Amniotic stem cell (primary cell): ENCODE data around the gene KRTAP10-8.
"Not testable (repeated sequence)": the region's sequence is repeated elsewhere in the genome, so short reads cannot be mapped to it uniquely, and the experiment has no call there.

ENCODE experiments used
- DNase-seq: peaks from one replicate; lab custom pipeline; 2025; lab: John Stamatoyannopoulos, UW

KRTAP10-8 gene

DNA sequence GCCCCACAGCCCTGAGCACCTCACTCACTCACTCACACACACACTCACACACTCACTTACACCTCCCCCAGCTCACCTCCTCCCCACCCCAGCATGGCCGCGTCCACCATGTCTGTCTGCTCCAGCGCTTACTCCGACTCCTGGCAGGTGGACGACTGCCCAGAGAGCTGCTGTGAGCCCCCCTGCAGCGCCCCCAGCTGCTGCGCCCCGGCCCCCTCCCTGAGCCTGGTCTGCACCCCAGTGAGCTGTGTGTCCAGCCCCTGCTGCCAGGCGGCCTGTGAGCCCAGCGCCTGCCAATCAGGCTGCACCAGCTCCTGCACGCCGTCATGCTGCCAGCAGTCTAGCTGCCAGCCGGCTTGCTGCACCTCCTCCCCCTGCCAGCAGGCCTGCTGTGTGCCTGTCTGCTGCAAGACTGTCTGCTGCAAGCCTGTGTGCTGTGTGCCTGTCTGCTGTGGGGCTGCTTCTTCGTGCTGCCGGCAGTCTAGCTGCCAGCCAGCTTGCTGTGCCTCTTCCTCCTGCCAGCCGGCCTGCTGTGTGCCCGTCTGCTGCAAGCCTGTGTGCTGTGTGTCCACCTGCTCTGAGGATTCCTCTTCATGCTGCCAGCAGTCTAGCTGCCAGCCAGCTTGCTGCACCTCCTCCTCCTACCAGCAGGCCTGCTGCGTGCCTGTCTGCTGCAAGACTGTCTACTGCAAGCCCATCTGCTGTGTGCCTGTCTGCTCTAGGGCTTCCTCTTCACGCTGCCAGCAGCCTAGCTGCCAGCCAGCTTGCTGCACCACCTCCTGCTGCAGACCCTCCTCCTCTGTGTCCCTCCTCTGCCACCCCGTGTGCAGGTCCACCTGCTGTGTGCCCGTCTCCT, 34.7 kb downstream of the KRTAP10-8 start, which contains the start of gene KRTAP10-11:
KRTAP10-11 (plus strand) TSS at position 49 of the 856 bp plus-strand sequence; CDS start at position 94, 45 bp downstream.
- not testable (repeated sequence) for DNase-seq

- no peak for DNase-seq
These were observed 35.3 kb downstream of the KRTAP10-8 start for GRCh38 chr21:44647222-44647552.

DNA sequence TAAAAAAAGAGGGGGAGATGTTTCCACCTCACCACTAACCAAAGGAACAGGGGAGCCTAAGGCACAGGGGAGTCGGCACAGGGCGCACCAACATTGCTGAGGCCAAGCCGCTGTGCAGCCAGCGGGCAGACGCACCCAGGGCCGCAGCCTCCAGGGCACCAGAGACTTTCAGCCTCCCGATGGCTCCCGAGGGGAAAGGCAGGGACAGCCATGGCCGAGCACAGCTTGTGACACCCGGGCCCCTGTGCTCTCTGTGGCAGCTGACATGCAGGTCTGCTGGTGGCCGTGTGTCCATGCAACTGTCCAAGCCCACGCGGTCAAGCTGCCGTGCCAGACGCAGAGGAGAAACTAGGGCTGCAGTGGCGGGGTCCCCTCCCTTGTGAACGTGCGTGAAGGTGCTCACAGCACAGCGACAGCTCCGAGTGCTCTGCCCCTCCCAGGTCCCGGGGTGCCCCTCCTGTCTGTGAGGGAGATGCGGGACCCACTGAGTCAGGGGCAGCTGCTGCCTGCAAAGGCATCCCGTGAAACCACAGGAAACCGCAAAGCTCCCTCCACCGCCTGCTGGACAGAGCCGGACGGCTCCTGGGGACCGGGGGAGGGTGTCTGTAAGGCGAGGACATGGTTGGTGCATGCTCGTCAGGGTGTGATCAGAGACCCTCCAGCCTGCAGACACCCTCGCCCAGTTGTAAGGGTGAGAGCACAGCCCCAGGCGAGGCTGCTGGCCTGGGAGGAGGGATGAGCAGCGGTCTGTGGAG, 36.9 kb downstream of the KRTAP10-8 start:
- DNase-seq = no peak

GRCh38 chr21:44649521-44650100, 37.7 kb downstream of the KRTAP10-8 start:
- DNase-seq = no peak

- DNase-seq = no peak
These were observed 38.5 kb downstream of the KRTAP10-8 start for GRCh38 chr21:44650265-44650972.

DNA sequence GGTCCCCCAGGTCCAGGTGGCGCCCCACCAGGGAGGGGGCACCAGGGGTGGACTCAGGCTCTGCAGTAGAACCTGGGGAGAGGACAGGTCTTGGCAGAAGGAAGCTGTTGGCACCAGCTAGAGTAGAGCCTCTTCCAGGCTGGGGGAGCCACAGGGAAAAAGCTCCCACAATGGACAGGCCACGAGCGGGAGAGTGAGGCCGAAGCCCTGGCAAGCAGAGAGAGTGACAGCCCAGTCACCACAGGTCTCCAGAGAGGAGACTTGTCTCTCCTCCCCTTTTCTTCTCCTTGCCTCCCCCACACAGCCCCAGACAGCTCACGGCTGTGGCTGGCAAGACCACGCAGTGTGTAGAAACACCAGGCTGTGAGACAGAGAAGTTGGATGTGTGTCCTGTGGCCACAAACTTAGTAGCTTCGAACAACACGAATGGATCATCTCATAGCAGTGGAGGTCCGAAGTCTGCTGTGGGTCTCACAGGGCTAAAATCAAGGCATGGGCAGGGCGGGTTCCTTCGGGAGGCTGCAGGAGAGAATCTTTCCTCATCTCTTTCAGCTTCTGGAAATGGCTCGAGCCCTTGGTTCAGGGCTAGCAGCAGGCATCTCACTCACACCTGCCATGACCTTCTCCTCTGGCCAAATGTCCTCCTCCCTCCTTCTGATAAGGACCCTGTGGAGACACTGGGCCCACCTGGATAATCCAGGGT, 39.2 kb downstream of the KRTAP10-8 start:
- no peak for DNase-seq

DNA sequence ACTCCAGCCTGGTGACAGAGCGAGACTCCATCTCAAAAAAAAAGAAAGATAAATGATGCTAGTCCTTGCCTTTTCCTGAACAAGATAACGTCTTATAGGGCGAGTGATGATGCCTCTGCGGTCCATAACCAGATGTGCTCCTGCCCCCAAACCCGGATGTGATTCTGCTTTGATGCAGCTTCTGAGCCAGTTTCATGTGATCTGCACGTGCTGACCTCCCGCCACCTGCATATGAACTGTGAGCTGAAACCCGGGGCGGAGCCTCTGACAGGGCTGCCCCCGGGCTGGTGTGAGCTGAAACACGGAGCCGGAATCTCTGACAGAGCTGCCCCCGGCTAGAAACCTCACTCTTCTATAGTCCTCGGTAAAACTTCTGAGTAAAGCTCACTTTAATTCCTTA, 41.2 kb downstream of the KRTAP10-8 start:
- DNase-seq = no peak

DNA sequence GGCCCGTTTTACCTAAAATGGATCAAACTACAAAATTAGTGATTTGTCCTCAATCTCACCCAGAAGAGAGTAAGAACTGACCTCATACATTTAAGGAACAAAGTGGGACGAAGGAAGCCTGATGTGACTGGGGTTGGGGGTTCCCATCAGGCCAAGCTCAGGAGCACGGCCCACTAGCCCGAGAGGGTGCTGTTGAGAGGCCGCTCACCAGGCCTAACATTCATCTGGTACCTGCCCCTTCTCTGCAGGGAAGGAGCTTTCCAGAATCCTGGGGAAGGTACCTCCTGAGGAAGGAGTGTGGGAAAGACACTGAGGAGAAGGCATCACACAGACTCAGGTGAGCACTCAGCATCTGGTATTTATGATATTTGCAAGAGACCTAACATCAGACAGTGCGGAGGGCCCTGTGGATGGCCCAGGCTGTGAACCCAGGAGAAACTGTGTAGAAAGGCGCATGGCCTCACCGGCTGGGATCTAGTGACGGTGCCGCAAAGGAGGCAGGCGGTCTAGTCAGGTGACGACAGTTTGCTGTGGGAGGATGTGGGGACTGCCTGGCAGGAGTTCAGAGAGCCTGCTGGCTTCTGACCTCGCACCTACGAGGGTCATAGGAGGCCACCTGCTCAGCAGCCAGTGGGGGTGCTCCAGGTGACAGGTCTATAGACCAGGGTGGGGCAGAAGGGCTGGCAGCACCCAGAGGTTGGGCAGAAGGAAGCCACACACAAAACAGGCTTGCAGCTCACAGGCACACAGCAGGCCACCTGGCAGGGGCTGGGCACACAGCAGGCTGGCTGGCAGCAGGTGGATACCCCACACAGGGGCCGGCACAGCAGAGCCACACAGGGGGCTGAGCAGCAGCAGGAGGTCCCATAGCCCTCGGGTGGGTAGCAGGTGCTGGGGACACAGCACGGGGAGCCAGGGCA, 42.0 kb downstream of the KRTAP10-8 start:
- no peak for DNase-seq

GRCh38 chr21:44654576-44655175, 42.8 kb downstream of the KRTAP10-8 start, which contains the start of gene KRTAP12-4:
Gene KRTAP12-4, minus strand, starts transcription at chr21:44654659. Its CDS starts 45 bp downstream, at chr21:44654614.
- DNase-seq = no peak

- no peak for DNase-seq
These were observed 45.0 kb downstream of the KRTAP10-8 start for GRCh38 chr21:44656868-44657267.

DNA sequence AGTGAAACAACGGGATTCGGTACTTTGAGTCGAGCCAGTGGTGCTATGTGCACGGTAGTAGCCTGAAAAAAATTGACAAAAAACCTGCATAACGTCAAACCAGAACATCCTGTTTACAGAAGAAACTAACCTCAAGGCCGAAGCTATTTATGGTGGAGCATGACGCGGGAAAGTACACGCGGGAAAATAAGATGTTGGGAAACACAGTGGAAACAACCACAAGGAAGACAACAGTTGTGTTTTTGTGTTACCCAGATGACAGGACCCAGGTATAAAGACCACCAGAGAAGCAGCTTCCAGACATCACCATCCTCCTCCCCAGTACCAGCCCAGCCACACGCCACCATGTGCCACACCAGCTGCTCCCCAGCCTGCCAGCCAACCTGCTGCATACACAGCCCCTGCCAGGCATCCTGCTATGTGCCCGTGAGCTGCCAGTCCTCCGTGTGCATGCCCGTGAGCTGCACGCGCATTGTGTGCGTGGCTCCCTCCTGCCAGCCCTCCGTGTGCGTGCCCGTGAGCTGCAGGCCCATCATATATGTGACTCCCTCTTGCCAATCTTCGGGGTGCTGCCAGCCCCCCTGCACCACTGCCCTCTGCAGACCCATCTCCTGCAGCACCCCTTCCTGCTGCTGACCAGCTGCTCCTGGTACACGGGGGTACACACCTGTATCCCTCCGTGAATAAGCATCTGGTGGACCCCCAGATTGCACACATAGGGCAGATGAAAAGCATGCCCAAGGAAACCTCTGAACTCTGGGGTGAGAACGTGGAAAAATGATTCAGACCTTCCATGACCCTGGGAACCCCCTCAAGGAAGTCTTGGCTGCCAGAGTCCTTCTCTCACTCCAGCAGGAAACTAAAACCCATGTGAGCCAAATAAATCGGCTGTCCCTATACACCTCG, 46.0 kb downstream of the KRTAP10-8 start, which contains the start of gene KRTAP12-3:
KRTAP12-3 (plus strand) TSS at position 298 of the 906 bp plus-strand sequence; CDS start at position 346, 48 bp downstream.
- DNase-seq = no peak

- no peak for DNase-seq
These were observed 46.6 kb downstream of the KRTAP10-8 start for GRCh38 chr21:44658541-44658910.

DNA sequence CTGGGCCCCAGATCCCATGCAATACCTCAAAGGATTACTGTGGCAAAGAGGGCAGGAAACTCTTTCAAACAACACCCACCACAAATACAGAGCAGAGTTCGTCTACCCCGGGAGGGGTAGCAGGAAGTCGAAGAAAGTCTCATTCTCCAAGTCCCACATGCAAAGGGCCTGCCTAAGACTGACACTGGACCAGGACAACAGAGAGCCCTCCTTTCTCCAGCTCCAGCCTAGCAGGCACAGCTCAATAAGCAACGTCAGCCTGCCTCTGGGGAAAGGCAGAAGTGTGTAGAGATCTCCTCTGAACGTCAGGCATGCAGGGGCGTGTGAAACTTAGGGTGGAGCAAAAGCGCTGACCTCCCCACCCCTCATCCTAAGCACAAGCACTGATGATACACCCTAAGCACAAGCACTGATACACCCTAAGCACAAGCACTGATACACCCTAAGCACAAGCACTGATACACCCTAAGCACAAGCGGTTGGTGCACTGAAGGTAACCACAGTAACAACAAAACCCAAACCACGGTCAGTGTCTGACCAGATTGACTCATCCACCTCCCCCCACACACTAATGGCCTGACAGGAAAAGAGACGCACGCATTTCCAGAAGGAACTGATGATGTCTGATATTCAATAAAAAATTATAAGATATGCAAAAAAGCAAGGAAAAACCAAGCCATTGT, 47.2 kb downstream of the KRTAP10-8 start:
- DNase-seq = no peak

- DNase-seq = not testable (repeated sequence)
These were observed 49.7 kb downstream of the KRTAP10-8 start for GRCh38 chr21:44661567-44661966.
